Stimulated activated CD4-positive, alpha-beta T cell treated with anti-CD3 and anti-CD28 coated beads, TNF-alpha, amount 100 ng/mL, for 24 hours (primary cell): ENCODE measurements around the gene CYP4F2.
"Not testable (repeated sequence)": the region's sequence is repeated elsewhere in the genome, so short reads cannot be mapped to it uniquely, and the experiment has no call there.

Source experiments
- DNase-seq, 3 experiments: peaks; one replicate each; pipeline ENCODE4 v3.0.0-alpha.2; 2020; ENCODE audit warnings: low read depth in 3 of 3

Gene CYP4F2

DNA sequence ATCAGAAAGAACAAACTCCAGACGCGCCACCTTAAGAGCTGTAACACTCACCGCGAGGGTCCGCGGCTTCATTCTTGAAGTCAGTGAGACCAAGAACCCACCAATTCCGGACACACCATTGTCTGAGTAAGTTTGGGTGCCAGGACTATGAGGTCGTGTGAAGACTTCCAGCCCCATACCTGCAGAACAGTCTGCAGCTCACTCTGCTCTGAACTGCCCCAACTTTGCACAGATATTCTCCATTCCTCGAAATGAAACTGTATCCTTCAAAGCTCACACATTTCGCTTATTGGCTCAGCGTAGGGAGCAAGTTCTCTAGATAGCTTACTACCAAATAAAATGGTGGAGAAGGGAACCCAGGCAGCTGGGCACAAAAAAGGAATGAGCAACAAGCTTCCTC, 2.6 kb upstream of the CYP4F2 start:
- no peak for DNase-seq

DNA sequence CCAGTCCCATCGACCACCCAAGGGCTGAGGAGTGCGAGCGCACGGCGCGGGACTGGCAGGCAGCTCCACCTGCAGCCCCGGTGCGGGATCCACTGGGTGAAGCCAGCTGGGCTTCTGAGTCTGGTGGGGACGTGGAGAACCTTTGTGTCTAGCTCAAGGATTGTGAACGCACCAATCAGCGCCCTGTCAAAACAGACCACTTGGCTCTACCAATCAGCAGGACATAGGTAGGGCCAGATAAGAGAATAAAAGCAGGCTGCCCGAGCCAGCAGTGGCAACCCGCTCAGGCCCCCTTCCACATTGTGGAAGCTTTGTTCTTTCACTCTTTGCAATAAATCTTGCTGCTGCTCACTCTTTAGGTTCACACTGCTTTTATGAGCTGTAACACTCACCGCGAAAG, 2.2 kb upstream of the CYP4F2 start:
- not testable (repeated sequence) for DNase-seq

DNA sequence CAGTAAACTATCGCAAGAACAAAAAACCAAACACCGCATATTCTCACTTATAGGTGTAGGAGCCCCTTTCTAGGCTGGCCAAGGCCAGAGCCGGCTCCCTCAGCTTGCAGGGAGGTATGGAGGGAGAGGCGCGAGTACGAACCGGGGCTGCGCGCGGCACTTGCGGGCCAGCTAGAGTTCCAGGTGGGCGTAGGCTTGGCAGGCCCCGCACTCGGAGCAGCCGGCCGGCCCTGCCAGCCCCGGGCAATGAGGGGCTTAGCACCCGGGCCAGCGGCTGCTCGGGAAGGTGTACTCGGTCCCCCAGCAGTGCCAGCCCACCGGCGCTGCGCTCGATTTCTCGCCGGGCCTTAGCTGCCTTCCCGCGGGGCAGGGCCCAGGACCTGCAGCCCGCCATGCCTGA, 1.7 kb upstream of the CYP4F2 start:
- not testable (repeated sequence) for DNase-seq

DNA sequence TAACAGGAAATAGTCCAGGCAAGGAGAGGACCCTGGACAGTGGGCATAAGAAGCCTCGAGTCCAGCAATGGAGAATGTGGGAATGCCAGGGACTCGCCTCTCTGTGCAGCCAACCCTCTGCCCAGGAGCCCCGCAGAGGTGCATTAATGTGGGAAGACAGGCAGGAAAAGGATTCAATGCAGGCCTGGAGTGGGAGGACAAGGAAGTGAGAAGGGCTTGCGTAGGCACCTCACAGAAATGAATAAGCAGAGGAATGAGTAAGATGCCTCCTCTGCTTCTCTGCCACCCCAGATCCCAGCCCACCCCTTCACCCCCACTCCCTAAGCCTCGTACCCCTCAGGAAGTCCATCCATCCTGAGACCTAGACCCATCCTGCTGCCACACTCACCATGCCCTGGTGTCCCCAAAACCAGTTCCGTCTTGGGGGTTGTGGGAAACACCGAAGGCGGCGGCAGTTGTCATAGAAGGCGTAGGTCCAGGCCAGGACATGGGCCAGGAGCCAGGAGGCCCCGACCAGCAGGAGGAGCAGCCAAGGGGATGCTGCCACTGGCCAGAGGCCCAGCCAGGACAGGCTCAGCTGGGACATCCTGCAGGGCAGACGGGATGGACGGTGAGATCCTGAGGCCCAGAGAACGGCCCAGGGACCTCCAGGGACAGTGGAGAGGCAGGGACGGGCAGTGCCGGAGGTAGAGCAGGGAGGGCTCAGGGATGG, 692 bp downstream of the CYP4F2 start:
- no peak for DNase-seq

DNA sequence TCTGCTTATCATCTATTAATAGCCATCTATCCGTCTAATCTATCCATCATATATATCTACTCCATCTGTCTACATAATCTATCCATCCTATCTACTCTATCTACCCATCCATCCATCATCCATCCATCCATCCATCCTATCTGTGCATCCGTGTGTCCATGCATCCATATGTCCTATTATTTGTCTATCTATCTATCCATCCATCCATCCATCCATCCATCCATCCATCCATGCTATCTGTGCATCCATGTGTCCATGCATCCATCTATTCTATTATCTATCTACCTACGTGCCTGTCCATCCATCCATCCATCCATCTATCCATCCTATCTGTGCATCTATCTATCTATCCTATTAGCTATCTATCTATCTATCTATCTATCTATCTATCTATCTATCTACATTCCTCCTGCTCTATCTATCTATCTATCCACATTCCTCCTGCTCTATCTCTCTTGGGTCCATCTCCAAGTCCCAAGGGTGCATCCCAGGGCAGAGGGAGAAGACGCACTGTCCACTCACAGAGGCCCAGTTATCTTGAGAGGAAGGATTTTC, 1.9 kb downstream of the CYP4F2 start:
- no peak for DNase-seq

DNA sequence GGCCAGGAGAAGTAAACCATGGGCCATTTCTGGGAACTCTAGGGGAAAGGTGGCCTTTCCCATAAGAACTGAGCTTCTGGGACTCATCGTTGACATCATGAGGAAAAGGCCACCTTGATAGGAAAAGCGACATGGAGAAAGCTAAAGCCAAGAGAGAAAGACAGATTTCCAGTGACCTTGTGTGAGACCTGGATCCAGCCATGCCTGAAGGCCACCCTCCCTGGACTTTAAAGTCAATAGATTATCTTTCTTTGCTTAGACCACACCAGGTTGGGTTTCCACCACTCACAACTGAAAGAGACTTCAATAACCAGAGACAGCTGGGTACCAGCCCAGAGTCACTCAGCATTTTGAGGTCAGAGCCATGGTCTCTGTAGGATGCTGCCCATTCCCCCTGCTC, 3.5 kb downstream of the CYP4F2 start:
- no peak for DNase-seq

DNA sequence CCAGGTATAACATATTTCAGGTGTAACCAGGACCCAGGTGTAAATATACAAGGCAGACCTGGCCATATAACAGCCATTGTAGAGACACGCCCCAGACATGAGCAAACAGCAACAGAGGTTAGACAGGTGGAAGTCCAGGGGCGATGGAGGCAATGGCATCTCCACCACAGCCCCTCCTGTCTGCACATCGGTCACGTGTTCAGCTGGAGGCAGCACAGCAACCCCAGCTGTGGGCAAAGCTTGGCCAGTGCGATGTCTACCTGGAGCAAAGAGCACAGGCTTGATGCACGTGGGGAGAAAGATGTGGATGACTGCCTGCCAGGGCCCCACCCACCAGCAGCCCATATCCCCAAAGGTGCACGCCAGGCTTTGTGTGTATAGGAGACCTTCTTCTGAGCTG, 4.4 kb downstream of the CYP4F2 start:
- no peak for DNase-seq

DNA sequence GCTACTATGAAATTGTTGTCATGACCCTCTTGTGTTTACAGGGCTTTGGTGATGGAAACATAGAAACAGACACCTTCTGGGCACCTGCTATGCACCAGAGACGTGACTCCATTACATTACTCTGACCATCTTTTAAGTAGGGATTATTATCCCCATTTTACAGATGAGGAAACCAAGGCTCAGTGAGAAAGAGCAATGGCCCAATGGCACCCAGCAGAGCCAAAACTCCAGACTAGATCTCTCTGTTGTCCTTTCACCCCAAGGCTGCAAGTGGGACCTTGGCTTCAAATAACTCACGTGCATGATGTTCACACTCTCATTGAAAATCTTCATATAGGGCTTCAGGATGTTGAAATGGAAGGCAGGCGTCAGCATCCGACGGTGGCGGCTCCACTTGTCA, 5.9 kb downstream of the CYP4F2 start:
- no peak for DNase-seq

DNA sequence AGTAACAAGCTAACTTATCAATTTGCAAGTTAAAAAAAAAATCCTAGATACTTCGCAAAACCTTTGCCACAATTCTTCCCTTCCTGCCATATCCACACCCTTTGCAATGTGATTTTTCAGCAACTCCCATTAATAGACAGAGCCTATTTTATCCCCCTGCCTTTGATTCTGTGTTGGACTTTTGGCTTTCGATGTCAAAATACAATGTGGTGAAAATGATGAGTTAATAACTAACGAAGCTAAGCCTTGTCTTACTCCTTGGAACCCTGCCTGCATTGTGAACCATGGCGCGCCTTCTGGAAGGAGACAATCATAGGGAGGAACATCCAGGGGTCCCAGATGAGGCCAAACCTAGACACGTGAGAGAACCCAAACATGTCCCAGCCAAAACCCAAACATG, 6.4 kb downstream of the CYP4F2 start:
- DNase-seq, result no peak

DNA sequence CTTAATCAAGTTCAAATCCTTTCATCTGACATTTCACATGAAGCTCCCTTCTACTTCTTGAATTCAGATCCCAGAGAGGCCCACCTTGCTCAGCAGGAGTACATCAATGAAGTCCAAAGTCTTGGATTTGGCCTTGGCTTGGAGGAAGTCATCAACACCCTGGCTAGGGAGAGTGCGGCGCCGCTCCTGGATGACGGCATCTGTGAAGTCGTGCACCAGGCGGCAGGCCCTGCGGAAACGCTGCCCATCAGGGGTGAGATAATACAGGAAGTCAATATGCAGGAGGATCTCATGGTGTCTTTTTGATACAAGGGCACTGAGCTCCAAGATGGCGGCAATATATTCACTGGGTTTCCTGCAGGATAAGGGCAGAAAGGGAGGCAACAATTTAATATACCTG, 8.5 kb downstream of the CYP4F2 start:
- not testable (repeated sequence) for DNase-seq

DNA sequence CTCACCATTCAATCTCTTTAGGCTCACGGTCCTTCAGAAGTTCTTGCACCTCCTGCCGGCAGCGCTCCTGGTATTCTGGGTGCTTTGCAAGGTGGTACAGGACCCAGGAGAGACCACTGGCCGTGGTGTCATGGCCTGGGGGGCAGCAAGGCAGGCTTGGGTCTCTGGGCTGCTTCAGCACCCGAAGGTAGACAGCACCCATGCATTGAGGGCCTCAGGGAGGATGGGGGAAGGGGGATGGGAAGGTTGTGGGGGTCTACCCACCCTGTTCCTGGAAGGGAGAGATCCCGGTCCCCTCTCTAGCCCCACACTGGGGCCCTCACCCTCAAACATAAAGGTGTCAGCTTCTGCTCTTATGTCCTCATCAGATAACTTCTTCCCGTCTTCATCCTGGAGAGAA, 12.0 kb downstream of the CYP4F2 start:
- no peak for DNase-seq

DNA sequence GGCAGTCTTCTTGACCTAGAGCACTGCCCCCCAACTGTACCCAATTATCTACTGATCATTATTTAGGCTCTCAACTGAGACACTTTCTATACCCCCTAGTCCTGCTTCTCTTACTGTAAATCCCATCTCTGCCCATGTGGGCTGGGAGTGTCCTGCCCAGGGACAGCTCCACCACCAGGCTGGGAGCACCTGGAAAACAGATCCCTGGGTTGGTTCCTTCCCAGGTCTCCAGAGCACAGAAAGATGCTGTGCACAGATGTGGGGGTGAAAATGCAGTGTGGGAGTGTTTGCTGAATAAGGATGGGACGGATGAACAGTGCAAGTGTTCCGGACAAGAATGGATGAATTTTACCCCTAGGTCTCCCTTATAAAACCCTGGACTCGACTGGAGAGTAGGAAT, 12.7 kb downstream of the CYP4F2 start:
- no peak for DNase-seq

DNA sequence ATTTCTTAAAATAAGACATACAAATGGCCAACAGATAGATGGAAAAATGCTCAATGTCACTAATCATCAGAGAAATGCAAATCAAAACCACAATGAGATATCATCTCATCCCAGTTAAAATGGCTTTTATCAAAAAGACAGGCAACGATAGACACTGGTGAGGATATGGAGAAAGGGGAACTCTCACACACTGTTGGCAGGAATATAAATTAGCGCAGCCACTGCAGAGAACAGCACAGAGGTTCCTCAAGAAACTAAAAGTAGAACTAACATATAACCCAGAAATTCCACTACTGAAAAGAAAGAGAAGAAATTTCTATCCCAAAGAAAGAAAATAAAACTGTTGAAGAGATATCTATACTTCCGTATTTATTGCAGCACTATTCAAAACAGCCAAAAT, 14.5 kb downstream of the CYP4F2 start:
- not testable (repeated sequence) for DNase-seq

DNA sequence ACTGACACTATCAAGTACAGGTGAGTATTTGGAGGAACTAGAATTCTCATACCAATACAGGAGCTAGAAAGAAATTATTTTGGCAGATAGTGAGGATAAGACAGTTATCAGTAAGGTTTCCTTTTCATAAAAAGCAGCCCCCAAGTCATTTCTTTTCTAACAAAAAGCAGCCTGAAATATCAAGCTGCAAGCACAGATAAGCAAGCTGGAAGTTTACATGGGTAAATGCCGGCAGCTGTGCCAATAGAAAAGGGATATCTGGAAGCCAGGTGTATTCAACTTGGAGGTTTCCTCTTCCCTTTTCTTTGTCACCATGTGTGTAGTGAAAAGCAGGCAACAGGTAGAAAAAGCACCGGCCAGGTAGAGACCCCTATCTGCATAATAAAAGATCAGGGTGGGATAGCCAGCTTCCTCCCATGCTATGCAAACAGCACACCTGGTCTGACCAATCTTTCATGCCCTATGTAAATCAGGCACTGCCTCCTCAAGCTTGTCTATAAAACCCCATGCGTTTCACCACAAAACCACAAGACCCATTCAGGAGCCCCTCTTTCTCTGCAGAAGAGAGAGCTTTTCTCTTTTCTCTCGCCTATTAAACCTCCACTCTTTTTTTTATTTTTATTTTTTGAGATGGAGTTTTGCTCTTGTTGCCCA, 22.9 kb downstream of the CYP4F2 start:
- DNase-seq, result no peak

DNA sequence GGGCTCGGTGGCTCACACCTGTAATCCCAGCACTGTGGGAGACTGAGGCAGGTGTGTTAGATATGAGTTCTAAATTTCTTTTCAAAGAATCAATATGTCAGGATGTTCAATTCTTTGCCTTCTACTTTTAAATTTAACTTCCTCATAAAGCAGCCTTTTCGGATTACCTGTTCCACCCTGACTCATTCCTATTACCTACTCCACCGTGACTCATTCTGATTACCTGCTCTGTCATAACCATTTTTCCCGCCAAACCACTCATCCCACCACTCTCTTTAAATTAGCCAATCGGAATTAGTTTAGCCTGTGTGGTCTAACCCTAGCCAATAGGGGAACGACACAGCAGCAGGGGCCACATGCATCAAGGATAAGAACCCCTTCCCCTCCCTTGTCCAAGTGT, 24.1 kb downstream of the CYP4F2 start:
- not testable (repeated sequence) for DNase-seq

DNA sequence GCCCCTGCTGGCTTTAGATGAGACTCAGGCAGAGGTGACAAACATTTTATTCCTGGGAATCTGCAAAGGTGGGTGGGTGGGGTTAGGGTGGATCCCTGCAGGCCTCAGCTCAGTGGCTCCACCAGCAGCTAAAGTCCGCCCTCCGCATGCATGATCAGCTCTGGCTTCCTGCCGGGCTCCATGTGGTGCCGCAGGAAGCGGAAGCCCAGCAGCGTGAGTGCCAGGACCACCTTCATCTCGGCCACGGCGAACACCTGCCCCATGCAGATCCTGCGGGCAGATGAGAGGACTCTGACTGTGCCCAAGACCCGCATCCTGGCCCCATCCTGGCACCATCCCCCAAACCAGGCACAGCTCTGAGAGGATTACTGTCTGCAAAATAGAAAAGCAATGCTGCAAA, 26.3 kb downstream of the CYP4F2 start:
- DNase-seq, result peak in 1 of 3 experiments; percentile 7

DNA sequence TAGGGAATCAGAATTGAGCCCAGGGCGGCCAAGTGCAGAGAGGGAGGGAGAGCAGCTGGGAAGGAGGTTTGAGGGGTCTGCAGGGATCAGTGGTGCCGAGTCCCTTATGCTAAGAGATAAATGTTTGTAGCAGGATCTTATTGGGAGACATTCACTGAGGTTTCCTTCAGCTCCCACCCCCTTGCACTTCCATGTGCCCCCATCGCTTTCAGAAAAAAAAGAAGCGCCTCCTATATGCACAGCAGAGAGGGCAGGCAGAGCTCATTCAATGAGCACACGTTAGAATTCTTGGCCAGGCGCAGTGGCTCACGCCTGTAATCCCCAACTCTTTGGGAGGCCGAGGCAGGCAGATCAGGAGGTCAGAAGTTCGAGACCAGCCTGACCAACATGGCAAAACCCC, 28.0 kb downstream of the CYP4F2 start:
- DNase-seq, result no peak

DNA sequence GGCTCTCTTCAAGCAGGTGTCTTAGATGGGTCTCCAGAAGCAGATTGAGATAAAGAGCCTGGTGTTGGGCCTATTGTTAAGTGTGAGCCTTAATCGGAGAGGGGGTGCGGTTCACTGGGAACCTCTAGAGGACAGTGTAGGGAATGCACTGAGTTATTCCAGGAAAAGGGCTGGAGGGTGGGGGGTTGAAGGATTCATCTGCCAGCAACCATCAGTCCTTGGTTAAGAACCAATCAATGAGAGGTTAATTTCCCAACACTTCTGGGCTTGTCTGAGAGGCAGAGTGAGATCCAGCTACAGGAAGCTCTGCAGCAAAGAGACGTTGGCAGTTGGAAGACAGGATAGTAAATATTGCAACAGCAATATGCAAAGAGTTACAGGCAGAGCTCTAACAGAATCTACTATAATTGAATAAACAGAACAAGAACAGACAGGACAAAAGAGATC, 28.7 kb downstream of the CYP4F2 start:
- peak; percentile 6 to 17 (median 14) for DNase-seq

DNA sequence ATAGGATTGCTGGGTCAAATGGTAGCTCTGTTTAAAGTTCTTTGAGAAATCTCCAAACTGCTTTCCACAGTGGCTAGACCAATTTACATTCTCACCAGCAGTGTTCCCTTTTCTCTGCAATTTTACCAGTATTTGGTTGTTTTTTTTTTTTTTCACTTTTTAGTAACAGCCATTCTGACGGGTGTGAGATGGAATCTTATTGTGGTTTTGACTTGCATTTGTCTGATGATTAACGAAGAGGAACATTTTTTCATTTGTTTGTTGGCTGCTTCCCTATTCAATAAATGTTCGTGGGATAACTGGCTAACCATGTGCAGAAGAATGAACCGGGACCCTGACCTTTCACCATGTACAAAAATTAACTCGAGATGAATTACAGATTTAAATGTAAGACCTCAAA, 31.2 kb downstream of the CYP4F2 start:
- no peak for DNase-seq

DNA sequence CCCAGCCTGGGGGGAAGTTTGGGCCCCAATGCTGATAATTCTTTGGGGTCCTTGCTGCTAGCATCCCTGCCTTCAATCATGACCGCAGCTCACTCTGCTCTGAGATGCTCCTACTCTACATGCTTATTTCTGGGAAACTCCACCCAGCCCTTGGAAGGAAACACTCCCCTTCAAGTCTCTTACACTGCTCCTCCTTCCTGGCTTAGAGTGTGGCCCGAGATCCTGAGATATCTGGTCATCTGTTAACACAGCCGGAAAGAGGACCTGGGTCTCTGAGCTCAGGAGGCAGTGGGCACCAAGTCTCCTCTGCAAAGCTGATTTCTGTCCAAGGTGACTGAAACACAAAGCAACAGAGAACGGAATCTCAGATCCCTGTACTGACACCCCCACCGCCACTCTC, 33.0 kb downstream of the CYP4F2 start:
- no peak for DNase-seq

DNA sequence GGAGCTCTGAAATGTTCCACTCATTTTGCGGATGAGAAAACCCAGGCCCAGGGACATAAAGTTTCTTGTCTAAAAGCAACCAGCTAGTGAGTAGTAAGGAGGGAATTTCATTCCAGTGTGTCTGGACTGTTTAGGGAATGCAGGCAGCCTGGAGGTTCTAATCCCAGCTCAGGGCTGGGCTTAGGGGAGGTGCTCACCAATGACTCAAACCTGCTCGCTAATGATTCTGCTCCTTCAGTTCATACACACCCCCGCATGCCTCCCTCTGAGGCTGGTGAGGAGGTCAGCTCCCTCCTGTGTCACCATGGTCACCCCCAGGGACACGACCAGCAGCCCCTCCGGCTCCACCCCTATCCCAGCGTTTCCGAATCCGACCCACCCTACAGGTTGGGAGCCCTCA, 34.6 kb downstream of the CYP4F2 start:
- no peak for DNase-seq

DNA sequence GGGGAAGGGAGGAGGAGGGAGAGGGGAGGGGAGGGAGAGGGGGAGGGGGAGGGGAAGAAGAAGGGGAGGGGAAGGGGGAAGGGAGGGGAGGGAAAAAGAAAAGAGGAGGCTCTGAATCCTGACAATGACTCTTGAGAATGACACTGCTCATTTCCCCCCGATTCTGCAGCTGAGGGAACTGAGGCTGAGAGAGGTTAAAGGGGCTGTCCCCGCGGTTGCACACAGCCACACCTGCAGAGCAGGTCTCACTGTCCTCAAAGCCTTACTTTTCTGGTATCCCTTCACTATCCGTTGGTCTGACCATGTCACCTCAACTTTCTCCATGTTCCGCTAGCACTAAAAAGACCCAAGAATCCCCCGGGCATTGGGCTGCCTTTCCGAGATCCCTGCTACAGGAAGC, 35.4 kb downstream of the CYP4F2 start:
- no peak for DNase-seq

DNA sequence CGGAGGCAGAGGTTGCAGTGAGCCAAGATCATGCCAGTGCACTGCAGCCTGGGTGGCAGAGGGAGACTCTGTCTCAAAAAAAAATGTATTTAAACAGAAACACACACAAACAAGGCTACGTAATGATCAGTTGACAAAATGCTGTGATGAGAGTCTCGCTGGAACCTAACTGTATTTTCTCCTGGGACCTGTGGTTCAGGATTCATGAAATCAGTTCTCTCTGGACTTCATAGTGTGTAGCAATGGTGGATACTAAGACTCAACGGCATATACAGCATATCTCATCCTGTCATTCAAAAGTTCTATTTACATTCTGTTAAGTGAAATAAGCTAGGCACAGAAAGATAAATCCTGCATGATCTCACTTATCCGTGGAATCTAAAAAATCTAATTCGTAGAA, 37.4 kb downstream of the CYP4F2 start:
- DNase-seq, result no peak
